ENCODE data around the gene SARS1. TPM values are rescaled to one million over a fixed set of nuclear protein-coding genes. Genes with fewer than 3 reads are reported as not detected.

Gene SARS1
- total RNA-seq, 1 donor from 2014 or later = 135 TPM

DNA sequence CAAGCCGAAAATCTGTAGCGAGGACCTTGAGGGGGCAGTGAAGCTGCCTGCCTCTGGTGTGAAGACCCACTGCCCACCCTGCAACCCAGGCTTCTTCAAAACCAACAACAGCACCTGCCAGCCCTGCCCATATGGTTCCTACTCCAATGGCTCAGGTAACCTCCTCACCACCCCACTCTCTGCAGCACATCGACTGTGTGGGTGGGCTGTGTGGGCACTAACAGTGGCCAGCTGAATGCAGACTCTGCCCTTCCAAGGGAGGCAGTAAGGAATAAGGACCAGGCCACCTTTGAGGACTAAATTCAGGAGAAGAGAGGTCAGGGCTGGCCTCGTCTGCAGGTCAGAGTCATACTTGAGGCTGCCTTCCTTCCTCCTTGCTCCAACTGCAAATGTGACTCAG lies 25.5 kb upstream of the SARS1 start:
- H3K4me1 Mint-ChIP-seq (ENCODE audit: low read depth) = peaks cover 26% of the 10 kb centered on the region
- no peak for DNase-seq (ENCODE audit: low spot score, unreplicated experiment)
- no peaks in the 10 kb centered on the region for H3K27me3 Mint-ChIP-seq
- H3K4me3 Mint-ChIP-seq (ENCODE audit: low read depth) = no peak overlapping the region
- H3K9me3 Mint-ChIP-seq (ENCODE audit: low read depth) = no peaks in the 10 kb centered on the region
- TF ChIP-seq, protein P1, sequence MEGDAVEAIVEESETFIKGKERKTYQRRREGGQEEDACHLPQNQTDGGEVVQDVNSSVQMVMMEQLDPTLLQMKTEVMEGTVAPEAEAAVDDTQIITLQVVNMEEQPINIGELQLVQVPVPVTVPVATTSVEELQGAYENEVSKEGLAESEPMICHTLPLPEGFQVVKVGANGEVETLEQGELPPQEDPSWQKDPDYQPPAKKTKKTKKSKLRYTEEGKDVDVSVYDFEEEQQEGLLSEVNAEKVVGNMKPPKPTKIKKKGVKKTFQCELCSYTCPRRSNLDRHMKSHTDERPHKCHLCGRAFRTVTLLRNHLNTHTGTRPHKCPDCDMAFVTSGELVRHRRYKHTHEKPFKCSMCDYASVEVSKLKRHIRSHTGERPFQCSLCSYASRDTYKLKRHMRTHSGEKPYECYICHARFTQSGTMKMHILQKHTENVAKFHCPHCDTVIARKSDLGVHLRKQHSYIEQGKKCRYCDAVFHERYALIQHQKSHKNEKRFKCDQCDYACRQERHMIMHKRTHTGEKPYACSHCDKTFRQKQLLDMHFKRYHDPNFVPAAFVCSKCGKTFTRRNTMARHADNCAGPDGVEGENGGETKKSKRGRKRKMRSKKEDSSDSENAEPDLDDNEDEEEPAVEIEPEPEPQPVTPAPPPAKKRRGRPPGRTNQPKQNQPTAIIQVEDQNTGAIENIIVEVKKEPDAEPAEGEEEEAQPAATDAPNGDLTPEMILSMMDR (IDR thresholded peaks at IDR 0.05; ENCODE audit: unreplicated experiment) = no peak
- no peaks in the 10 kb centered on the region for H3K36me3 Mint-ChIP-seq (ENCODE audit: insufficient read depth)
- no peak overlapping the region for H3K27ac Mint-ChIP-seq

DNA sequence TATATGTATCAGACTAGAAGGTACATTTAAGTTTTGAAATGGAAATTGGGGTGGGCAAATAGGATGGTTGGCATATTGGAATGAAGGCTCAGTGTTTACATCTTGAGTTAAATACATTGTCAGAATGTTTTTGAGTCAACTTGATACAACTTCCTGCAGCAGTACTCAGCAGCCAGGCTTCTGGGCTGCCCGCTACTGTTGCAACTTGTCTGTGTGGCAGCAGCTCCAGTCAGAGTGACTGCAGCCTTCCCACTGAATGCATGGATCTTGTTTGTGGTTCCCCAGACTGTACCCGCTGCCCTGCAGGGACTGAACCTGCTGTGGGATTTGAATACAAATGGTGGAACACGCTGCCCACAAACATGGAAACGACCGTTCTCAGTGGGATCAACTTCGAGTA lies 24.9 kb upstream of the SARS1 start:
- DNase-seq (ENCODE audit: low spot score, unreplicated experiment) = no peak
- H3K4me3 Mint-ChIP-seq (ENCODE audit: low read depth) = no peak overlapping the region
- no peaks in the 10 kb centered on the region for H3K9me3 Mint-ChIP-seq (ENCODE audit: low read depth)
- no peak overlapping the region for H3K27ac Mint-ChIP-seq
- TF ChIP-seq, protein P1 (IDR thresholded peaks at IDR 0.05; ENCODE audit: unreplicated experiment) = no peak
- peaks cover 25% of the 10 kb centered on the region for H3K4me1 Mint-ChIP-seq (ENCODE audit: low read depth)
- no peaks in the 10 kb centered on the region for H3K36me3 Mint-ChIP-seq (ENCODE audit: insufficient read depth)
- H3K27me3 Mint-ChIP-seq = no peaks in the 10 kb centered on the region

DNA sequence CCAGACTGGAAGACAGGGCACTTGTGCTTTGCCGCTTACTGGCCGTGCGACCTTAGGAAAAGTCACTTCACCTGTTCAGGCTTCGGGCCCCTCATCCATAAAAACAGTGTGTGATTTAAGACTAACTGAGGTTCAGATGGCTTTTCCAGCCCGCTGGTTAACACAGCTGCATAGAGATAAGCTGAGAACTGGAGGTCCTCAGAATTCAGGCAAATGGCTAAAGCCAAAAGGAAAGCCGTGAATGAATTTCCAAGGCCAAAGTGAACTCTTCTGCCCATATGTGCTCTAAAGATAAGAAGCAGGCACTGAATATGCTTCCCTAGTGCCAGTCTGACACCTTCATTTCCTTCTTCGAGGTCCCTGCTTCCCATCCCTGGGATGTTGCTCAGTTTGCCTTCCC lies 23.5 kb upstream of the SARS1 start:
- Mint-ChIP-seq H3K9me3 (ENCODE audit: low read depth) (no peaks in the 10 kb centered on the region), H3K4me3 (ENCODE audit: low read depth) (no peak overlapping the region), H3K27ac (no peak overlapping the region), H3K27me3 (no peaks in the 10 kb centered on the region), H3K36me3 (ENCODE audit: insufficient read depth) (no peaks in the 10 kb centered on the region), H3K4me1 (ENCODE audit: low read depth) (peaks cover 21% of the 10 kb centered on the region)
- DNase-seq (ENCODE audit: low spot score, unreplicated experiment) = no peak
- TF ChIP-seq, protein P1 (IDR thresholded peaks at IDR 0.05; ENCODE audit: unreplicated experiment) = no peak

DNA sequence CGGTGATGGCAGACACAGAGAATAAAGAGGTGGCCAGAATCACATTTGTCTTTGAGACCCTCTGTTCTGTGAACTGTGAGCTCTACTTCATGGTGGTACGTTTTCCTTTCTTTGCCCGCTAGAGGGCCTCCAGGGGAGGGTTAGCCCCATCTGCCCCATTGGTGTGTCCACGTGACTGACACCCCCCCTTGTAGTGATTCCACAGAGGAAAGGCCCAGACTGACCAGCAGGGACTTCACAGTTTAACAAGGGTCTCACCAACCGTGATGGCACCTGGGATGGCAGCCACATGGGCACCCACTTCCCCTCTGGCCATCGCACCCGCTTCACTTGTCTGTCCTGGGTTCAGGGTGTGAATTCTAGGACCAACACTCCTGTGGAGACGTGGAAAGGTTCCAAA lies 22.3 kb upstream of the SARS1 start:
- H3K27me3 Mint-ChIP-seq = no peaks in the 10 kb centered on the region
- no peak overlapping the region for H3K27ac Mint-ChIP-seq

DNA sequence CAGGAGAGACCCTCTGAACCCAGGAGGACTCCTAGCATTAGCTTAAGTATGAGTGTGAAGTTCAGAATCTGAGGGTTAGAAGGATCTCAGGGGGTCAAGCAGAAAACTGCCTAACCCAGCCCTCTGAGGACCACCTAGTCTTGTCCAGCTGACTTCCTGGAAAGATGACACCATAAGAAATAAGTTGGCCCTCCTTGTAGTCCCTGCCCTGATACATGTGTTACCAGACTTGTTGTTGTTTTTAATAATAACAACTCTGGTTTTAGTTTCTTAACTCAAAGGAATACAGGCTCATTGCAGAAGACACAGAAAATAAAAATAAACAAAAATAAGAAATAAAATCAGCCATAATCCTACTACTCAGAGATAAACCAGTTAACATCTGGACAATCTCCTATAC lies 21.8 kb upstream of the SARS1 start:
- Mint-ChIP-seq H3K36me3 (ENCODE audit: insufficient read depth) (no peaks in the 10 kb centered on the region), H3K4me3 (ENCODE audit: low read depth) (no peak overlapping the region), H3K27ac (no peak overlapping the region), H3K4me1 (ENCODE audit: low read depth) (peaks cover 7% of the 10 kb centered on the region), H3K27me3 (no peaks in the 10 kb centered on the region), H3K9me3 (ENCODE audit: low read depth) (no peaks in the 10 kb centered on the region)
- no peak for DNase-seq (ENCODE audit: low spot score, unreplicated experiment)
- TF ChIP-seq, protein P1 (IDR thresholded peaks at IDR 0.05; ENCODE audit: unreplicated experiment) = no peak

More for the DNA sequence above, 22.3 kb upstream of the SARS1 start:
- Mint-ChIP-seq H3K9me3 (ENCODE audit: low read depth) (no peaks in the 10 kb centered on the region), H3K4me1 (ENCODE audit: low read depth) (peaks cover 9% of the 10 kb centered on the region), H3K4me3 (ENCODE audit: low read depth) (no peak overlapping the region), H3K36me3 (ENCODE audit: insufficient read depth) (no peaks in the 10 kb centered on the region)
- TF ChIP-seq, protein P1 (IDR thresholded peaks at IDR 0.05; ENCODE audit: unreplicated experiment) = peak; percentile 29
- no peak for DNase-seq (ENCODE audit: low spot score, unreplicated experiment)
